H1 (cell line): ENCODE measurements around the gene IRAG1. TPM values are rescaled to one million over a fixed set of nuclear protein-coding genes. Genes with fewer than 3 reads are reported as not detected.

Source experiments
- CTCF ChIA-PET: fragments of 300-600 bp; sonication (Branson Sonifier 250); formaldehyde crosslinking; loops from one replicate; lab custom pipeline; 2021; ENCODE audit not compliant: partially characterized antibody; lab: Charles Lee
- POLR2A ChIA-PET: fragments of 300-600 bp; sonication (Branson Sonifier 250); formaldehyde crosslinking; loops from one replicate; lab custom pipeline; 2021; ENCODE audit warnings: inconsistent platforms; ENCODE audit not compliant: partially characterized antibody; lab: Charles Lee
- DNase-seq, 2 experiments: peaks; one replicate each; pipeline versions ENCODE4 v3.0.0 to v3.0.0-alpha.2; 2010 to 2022; ENCODE audit warnings: low spot score in 2 of 2, low read depth in 1 of 2, mixed read lengths in 1 of 2
- FAIRE-seq: peaks from 2 replicates; lab custom pipeline; 2011; peaks lifted over from hg19 to GRCh38; lab: Jason Lieb, UNC
- H2AFZ ChIP-seq: 2 replicates; pipeline ENCODE4 v1.8.1; 2012; ENCODE audit warnings: low read length, inconsistent platforms
- H2AK5ac ChIP-seq: 2 replicates; pipeline ENCODE4 v1.6.1; 2013; ENCODE audit warnings: low read depth, low read length
- H2BK120ac ChIP-seq: replicated peaks from 2 replicates; pipeline ENCODE3; 2013; ENCODE audit warnings: low read depth, low read length, inconsistent platforms
- H2BK12ac ChIP-seq: 2 replicates; pipeline ENCODE4 v1.6.1; 2013; ENCODE audit warnings: low read depth, low read length
- H2BK15ac ChIP-seq: 2 replicates; pipeline ENCODE4 v1.6.1; 2013; ENCODE audit warnings: low read length
- H2BK20ac ChIP-seq: 2 replicates; pipeline ENCODE4 v1.6.1; 2013; ENCODE audit warnings: low read length
- H2BK5ac ChIP-seq: 2 replicates; pipeline ENCODE4 v1.6.1; 2013; ENCODE audit warnings: low read depth, low read length
- H3K14ac ChIP-seq: 2 replicates; pipeline ENCODE4 v1.6.1; 2013; ENCODE audit warnings: inconsistent platforms; ENCODE audit not compliant: insufficient read length
- H3K18ac ChIP-seq: 2 replicates; pipeline ENCODE4 v1.6.1; 2013; ENCODE audit warnings: low read length; ENCODE audit errors: extremely low read depth
- H3K23ac ChIP-seq: 2 replicates; pipeline ENCODE4 v1.6.1; 2013; ENCODE audit warnings: inconsistent platforms; ENCODE audit not compliant: insufficient read length
- H3K23me2 ChIP-seq: 2 replicates; pipeline ENCODE4 v1.6.1; 2013; ENCODE audit warnings: low read depth, low read length
- H3K27ac ChIP-seq: 2 replicates; pipeline ENCODE4 v1.6.1; 2011; ENCODE audit warnings: low read depth, low read length, inconsistent platforms
- H3K27me3 ChIP-seq, 4 experiments: replicated peaks in 1 of 4; 1 replicate in 1 of 4; 2 replicates in 3 of 4; pipeline versions ENCODE4 v1.6.1 to v1.8.1; 2011 to 2013; ENCODE audit warnings: low read length in 3 of 4, mild to moderate bottlenecking in 3 of 4, inconsistent platforms in 2 of 4, mixed read lengths in 2 of 4, moderate library complexity in 1 of 4; ENCODE audit not compliant: control insufficient read depth in 3 of 4, insufficient read depth in 3 of 4; ENCODE audit errors: extremely low read depth in 1 of 4
- H3K36me3 ChIP-seq, 4 experiments: 2 replicates each; pipeline versions ENCODE4 v1.6.1 to v1.8.1; 2011 to 2013; ENCODE audit warnings: mild to moderate bottlenecking in 4 of 4, low read length in 3 of 4, moderate library complexity in 2 of 4, control low read depth in 1 of 4, inconsistent platforms in 1 of 4; ENCODE audit not compliant: insufficient read depth in 4 of 4, control insufficient read depth in 2 of 4
- H3K4ac ChIP-seq: replicated peaks from 2 replicates; pipeline ENCODE3; 2013; ENCODE audit warnings: low read length, low read depth, mixed read lengths, inconsistent platforms; ENCODE audit not compliant: insufficient read length
- H3K4me1 ChIP-seq, 4 experiments: replicated peaks in 1 of 4; 1 replicate in 1 of 4; 2 replicates in 3 of 4; pipeline versions ENCODE4 v1.6.1 to v1.8.1; 2011 to 2013; ENCODE audit warnings: low read length in 3 of 4, inconsistent platforms in 2 of 4, mixed read lengths in 1 of 4; ENCODE audit not compliant: insufficient read depth in 4 of 4, control insufficient read depth in 3 of 4
- H3K4me2 ChIP-seq, 2 experiments: 2 replicates each; pipeline versions ENCODE4 v1.6.1 to v1.8.1; 2011 to 2013; ENCODE audit warnings: low read depth in 2 of 2, low read length in 2 of 2, control low read depth in 1 of 2, inconsistent platforms in 1 of 2, mild to moderate bottlenecking in 1 of 2; ENCODE audit not compliant: insufficient read depth in 1 of 2
- H3K4me3 ChIP-seq, 4 experiments: fragments of 200-600, 300-600 bp in 1 of 4; sonication (generic), shearing (Covaris generic), sonication (Bioruptor Twin) in 1 of 4; 2 replicates each; pipeline versions ENCODE4 v1.5.1 to v1.8.1; 2011 to 2016; ENCODE audit warnings: low read length in 4 of 4, low read depth in 3 of 4, control low read depth in 2 of 4, inconsistent platforms in 2 of 4, mild to moderate bottlenecking in 2 of 4, mixed read lengths in 1 of 4, moderate library complexity in 1 of 4; ENCODE audit not compliant: insufficient read depth in 2 of 4; ENCODE audit errors: extremely low read depth in 1 of 4
- H3K56ac ChIP-seq: replicated peaks from 2 replicates; pipeline ENCODE3; 2013; ENCODE audit warnings: low read depth, mild to moderate bottlenecking, mixed read lengths, low read length, inconsistent platforms; ENCODE audit not compliant: insufficient read length
- H3K79me1 ChIP-seq: 2 replicates; pipeline ENCODE4 v1.6.1; 2013; ENCODE audit warnings: low read depth, low read length, control low read depth
- H3K79me2 ChIP-seq, 2 experiments: 2 replicates each; pipeline versions ENCODE4 v1.6.1 to v1.8.1; 2012 to 2013; ENCODE audit warnings: low read length in 2 of 2, mild to moderate bottlenecking in 2 of 2, inconsistent platforms in 1 of 2; ENCODE audit not compliant: insufficient read depth in 2 of 2, control insufficient read depth in 1 of 2
- H3K9ac ChIP-seq, 4 experiments: replicated peaks in 1 of 4; 1 replicate in 1 of 4; 2 replicates in 3 of 4; pipeline versions ENCODE4 v1.6.1 to v1.8.1; 2011 to 2013; ENCODE audit warnings: low read depth in 3 of 4, low read length in 3 of 4, control low read depth in 2 of 4, mild to moderate bottlenecking in 2 of 4, moderate library complexity in 2 of 4, inconsistent platforms in 1 of 4; ENCODE audit errors: extremely low read depth in 1 of 4
- H3K9me3 ChIP-seq, 2 experiments: 2 replicates each; pipeline versions ENCODE4 v1.6.1 to v1.8.1; 2012 to 2013; ENCODE audit warnings: mild to moderate bottlenecking in 2 of 2, moderate library complexity in 2 of 2, control low read depth in 1 of 2, inconsistent platforms in 1 of 2, low read depth in 1 of 2, low read length in 1 of 2, mixed read lengths in 1 of 2; ENCODE audit not compliant: insufficient read depth in 2 of 2
- H4K20me1 ChIP-seq, 2 experiments: replicated peaks in 1 of 2; 2 replicates each; pipeline versions ENCODE3 to v1.8.1; 2011 to 2013; ENCODE audit warnings: inconsistent platforms in 2 of 2, low read length in 2 of 2, mild to moderate bottlenecking in 1 of 2; ENCODE audit not compliant: insufficient read depth in 2 of 2, control insufficient read depth in 1 of 2
- H4K5ac ChIP-seq: 2 replicates; pipeline ENCODE4 v1.6.1; 2013; ENCODE audit warnings: low read length, low read depth, mixed read lengths, inconsistent platforms; ENCODE audit not compliant: insufficient read length
- H4K8ac ChIP-seq: 2 replicates; pipeline ENCODE4 v1.8.0; 2013; ENCODE audit warnings: mild to moderate bottlenecking, moderate library complexity, low read length, inconsistent platforms; ENCODE audit not compliant: insufficient read depth; ENCODE audit errors: extremely low read depth
- H4K91ac ChIP-seq: replicated peaks from 2 replicates; pipeline ENCODE3; 2013; ENCODE audit warnings: low read length, mixed read lengths, inconsistent platforms; ENCODE audit not compliant: insufficient read length
- ATF2 ChIP-seq: IDR thresholded peaks from 2 replicates; pipeline ENCODE4 v1.6.1; 2012; ENCODE audit warnings: low read length, inconsistent platforms
- CTBP2 ChIP-seq: IDR thresholded peaks from 2 replicates; pipeline ENCODE4 v1.7.0; 2011; ENCODE audit warnings: borderline replicate concordance, mild to moderate bottlenecking, moderate library complexity, mixed read lengths, low read length; ENCODE audit not compliant: insufficient read depth, insufficient read length
- MAX ChIP-seq: IDR thresholded peaks from 2 replicates; pipeline ENCODE4 v1.6.1; 2012; ENCODE audit warnings: inconsistent platforms
- POLR2A ChIP-seq, 2 experiments: IDR thresholded peaks; 1 replicate in 1 of 2; 2 replicates in 1 of 2; pipeline ENCODE4 v1.6.1; 2011; ENCODE audit warnings: low read depth in 2 of 2, low read length in 2 of 2, mild to moderate bottlenecking in 2 of 2; ENCODE audit errors: control extremely low read depth in 1 of 2
- RBBP5 ChIP-seq: IDR thresholded peaks from 2 replicates; pipeline ENCODE4 v1.7.1; 2012; ENCODE audit warnings: low read depth, mild to moderate bottlenecking, inconsistent platforms, low read length, moderate library complexity, borderline replicate concordance
- RNF2 ChIP-seq: fragments of 200-900, 300-1000 bp; sonication (generic); IDR thresholded peaks from 2 replicates; pipeline ENCODE4 v1.7.1; 2016; ENCODE audit warnings: borderline replicate concordance, low read depth, mild to moderate bottlenecking, antibody characterized with exemption, low read length; ENCODE audit not compliant: poor library complexity, severe bottlenecking; ENCODE audit errors: missing control alignments
- TEAD4 ChIP-seq: IDR thresholded peaks from 2 replicates; pipeline ENCODE4 v1.6.1; 2012; ENCODE audit warnings: low read depth, low read length, inconsistent platforms, mixed read lengths
- WGBS, 2 experiments: shearing (Covaris generic) in 1 of 2; methylation state at CpG; one replicate each; pipeline versions ENCODE4 v1.1.6 to v1.1.7; 2013 to 2015; ENCODE audit warnings: low lambda C conversion rate in 2 of 2, mixed read lengths in 2 of 2, inconsistent platforms in 1 of 2, low coverage in 1 of 2, missing lambda C conversion rate in 1 of 2; ENCODE audit not compliant: insufficient replicate concordance in 2 of 2, insufficient coverage in 1 of 2, insufficient read length in 1 of 2; ENCODE audit errors: extremely low coverage in 1 of 2, missing lambda C conversion rate in 1 of 2; 5-methylcytosine and 5-hydroxymethylcytosine counted together
- polyA plus RNA-seq, 7 experiments: library from polyadenylated mRNA; depleted of rRNA in 3 of 7; stranded (reverse) in 5 of 7; unstranded in 2 of 7; fragments of >200 nt in 5 of 7; fragments of 200-250 nt in 2 of 7; gene quantifications; 1 replicate in 5 of 7; 2 replicates in 1 of 7; 4 replicates in 1 of 7; pipeline versions ENCODE4 v1.2.1 to v1.2.3, GENCODE V29; 2011 to 2013; ENCODE audit warnings: missing spikeins in 2 of 7, mixed read lengths in 2 of 7
- total RNA-seq: library from RNA; stranded (reverse); fragmentation: NEBNext Ultra II Directional; extraction: Animal tissue kit (Norgen Biotek cat#: 25700); gene quantifications from 2 replicates; pipeline ENCODE4 v1.2.1, GENCODE V29; 2021

Gene IRAG1
- total and polyA plus RNA-seq, 2 of the 8 experiments (the other 6 are each of a cell fraction or from before 2014, with no cell fraction given), result 1.8 to 2.7 TPM

GRCh38 chr11:10735481-10736475, 42.2 kb upstream of the IRAG1 start:
- H3K4me2 ChIP-seq, result peak overlapping the region; percentile 1 to 64; a peak in 3 of 4 replicates
- TF ChIP-seq CTBP2 (no peak), RNF2 (no peak), TEAD4 (no peak), POLR2A (IDR thresholded peaks at IDR 0.05; ENCODE audit: control extremely low read depth in 1 of 2, low read depth in 2 of 2, low read length in 2 of 2) (0 out of 3 replicates have a peak, but pooled peaks of 1 of the 2 experiments have one; percentile 23), MAX (peak; percentile 69), ATF2 (no peak), RBBP5 (no peak; the same call in 1 of the 2 replicates)

More at GRCh38 chr11:10735481-10736475, 42.2 kb upstream of the IRAG1 start:
- no peaks in the 10 kb centered on the region for H3K36me3 ChIP-seq
- H3K79me2 ChIP-seq, result no peaks in the 10 kb centered on the region
- peaks cover 0 to 2% of the 10 kb centered on the region in 2 experiments for H4K20me1 ChIP-seq
- no peak overlapping the region; the same call in 1 of the 2 replicates for H2BK5ac ChIP-seq
- no peak overlapping the region for H2AK5ac ChIP-seq
- H2BK20ac ChIP-seq, result no peak overlapping the region
- no peaks in the 10 kb centered on the region; the same call in 1 of the 2 replicates for H3K23me2 ChIP-seq
- no peak overlapping the region for H2BK15ac ChIP-seq
- H4K8ac ChIP-seq, result 0 out of 2 replicates have a peak overlapping the region, but pooled peaks have one; percentile 69
- H3K4me3 ChIP-seq, result peak overlapping the region in 1 of 4 experiments; percentile 47; a peak in 4 of 8 replicates
- H3K14ac ChIP-seq, result no peak overlapping the region
- no peak overlapping the region for H2BK120ac ChIP-seq
- H4K91ac ChIP-seq, result no peak overlapping the region
- H2BK12ac ChIP-seq, result no peak overlapping the region
- H3K79me1 ChIP-seq, result no peaks in the 10 kb centered on the region
- no peak overlapping the region for H3K27ac ChIP-seq
- H3K23ac ChIP-seq, result no peak overlapping the region
- ChIA-PET POLR2A (no interaction called here), CTCF (interaction anchor here (0.6 to 3.6 kb wide), 34 partner anchors 8 to 981 kb away, joined by 3 to 17 read pairs (median 4); partner anchors contain the start of genes IRAG1 and RNF141)
- 14% methylated on average over 21 of the region's 21 CpGs; no CpG with 5 or more reads in 1 of the 2 experiments for WGBS, 2 experiments
- H3K9ac ChIP-seq, result no peak overlapping the region; a peak in 1 of 7 replicates
- peak overlapping the region; percentile 74; the same call in 1 of the 2 replicates for H2AFZ ChIP-seq
- no peak overlapping the region for H4K5ac ChIP-seq
- H3K27me3 ChIP-seq, result no peaks in the 10 kb centered on the region; a peak in 1 of 7 replicates
- DNase-seq, result peak; percentile 90 to 98
- no peak overlapping the region for H3K18ac ChIP-seq
- no peaks in the 10 kb centered on the region for H3K9me3 ChIP-seq
- no peak overlapping the region for H3K56ac ChIP-seq
- H3K4ac ChIP-seq, result no peak overlapping the region
- peaks cover 0 to 4% (median 3%) of the 10 kb centered on the region in 4 experiments; a peak in 4 of 7 replicates for H3K4me1 ChIP-seq
- FAIRE-seq, result no peak
